Lung microvascular endothelial cell (primary cell): Measurements from ENCODE around the gene KCNQ1. TPM values are rescaled to one million over a fixed set of nuclear protein-coding genes. Genes with fewer than 3 reads are reported as not detected.

Experiments
- DNase-seq, 2 donors: peaks; one replicate each; pipeline versions ENCODE4 v3.0.0 to v3.0.0-alpha.2; 2010; ENCODE audit warnings: low read depth in 2 of 2
- total RNA-seq: library from RNA; depleted of rRNA; stranded (reverse); fragments of >200 nt; gene quantifications from 2 replicates; pipeline ENCODE4 v1.2.1, GENCODE V29; 2014

The KCNQ1 gene
- total RNA-seq, 1 donor from 2014 or later: not detected

DNA sequence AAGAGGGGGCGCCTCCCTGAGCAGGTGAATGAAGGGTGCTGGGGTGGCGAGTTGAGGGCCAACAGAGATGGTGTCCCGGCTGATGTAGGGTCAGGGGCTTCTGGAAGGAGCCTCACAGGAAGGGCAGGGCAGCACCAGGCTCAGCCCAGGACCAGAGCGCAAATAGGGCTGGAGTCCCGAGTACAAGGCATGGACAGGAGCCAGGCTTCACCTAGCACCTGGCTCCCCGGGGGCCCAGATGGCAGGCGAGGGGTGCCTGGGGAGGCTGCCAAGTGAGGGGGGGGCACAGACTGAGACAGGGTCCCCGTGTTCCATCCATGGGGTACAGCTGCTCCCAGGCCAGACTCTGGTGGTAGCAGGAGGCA lies 105.8 kb downstream of the KCNQ1 start:
- DNase-seq: no peak

DNA sequence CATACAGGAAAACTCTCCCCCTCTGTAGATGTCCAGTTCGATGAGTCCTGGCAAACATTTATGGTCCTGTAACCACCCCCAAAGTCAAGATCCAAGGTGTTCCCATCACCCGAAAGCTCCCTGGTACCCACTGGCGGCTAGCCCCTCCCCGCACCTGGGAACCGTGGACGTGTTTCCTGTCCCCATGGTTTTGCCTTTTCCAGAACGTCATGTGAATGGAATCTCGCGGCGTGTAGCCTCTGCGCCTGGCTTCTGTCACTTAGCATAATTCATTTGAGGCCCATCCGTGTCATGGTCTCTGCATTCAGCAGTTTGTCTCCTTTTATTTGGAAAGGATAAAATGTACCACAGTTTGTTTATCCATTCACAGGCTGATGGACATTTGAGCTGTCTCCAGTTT lies 106.3 kb downstream of the KCNQ1 start:
- DNase-seq: no peak

DNA sequence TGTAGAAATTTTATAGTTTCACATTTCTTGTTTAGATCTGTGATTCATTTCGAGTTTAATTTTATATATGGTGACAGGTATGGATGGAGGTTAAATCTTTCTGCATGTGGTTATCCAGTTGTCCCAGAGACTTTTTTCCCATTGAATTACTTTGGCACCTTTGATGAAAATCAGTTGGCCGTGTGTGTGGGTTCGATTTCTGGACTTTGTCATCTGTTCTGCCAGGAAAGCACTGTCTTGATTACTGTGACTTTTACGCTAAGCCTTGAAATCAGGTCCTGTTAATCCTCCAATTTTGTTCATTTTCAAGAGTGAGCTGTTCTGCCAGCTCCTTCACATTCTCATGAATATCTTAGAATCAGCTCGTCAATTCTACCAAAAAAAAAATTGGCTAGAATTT lies 107.4 kb downstream of the KCNQ1 start:
- DNase-seq: no peak

DNA sequence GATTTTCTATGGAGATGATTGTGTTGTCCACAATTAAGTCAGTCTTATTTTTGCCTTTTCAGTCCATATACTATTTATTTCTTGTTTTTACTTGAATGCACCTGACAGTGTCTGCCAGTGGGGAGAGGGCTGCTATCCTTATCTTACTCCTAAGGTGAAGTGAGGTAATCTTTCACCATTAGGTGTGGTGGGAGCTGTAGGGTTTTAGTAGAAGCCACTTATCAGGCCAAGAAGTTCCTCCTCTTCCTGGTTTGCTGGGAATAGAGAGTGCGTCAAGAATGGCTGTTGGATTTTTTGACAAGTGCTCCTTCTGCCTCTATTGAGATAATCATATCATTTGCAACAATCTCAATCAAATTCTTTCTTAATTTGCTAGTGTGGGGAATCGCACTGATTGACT lies 108.4 kb downstream of the KCNQ1 start:
- no peak for DNase-seq

DNA sequence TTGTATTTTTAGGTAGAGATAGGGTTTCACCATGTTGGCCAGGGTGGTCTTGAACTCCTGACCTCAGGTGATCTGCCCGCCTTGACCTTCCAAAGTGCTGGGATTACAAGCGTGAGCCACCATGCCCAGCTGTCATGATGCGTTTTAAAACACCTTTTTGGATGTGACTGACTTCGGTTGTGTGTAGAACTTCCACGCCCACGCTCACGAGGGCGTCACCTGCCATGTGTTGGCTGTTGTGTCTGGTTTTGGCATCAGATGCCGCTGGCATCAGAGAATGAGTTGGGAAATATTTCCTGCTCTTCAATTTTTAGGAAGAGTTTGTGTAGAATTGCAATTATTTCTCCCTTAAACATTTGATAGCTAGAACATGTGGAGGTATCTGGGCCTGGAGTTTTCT lies 109.1 kb downstream of the KCNQ1 start:
- peak in 1 of 2 donors; percentile 35 for DNase-seq

DNA sequence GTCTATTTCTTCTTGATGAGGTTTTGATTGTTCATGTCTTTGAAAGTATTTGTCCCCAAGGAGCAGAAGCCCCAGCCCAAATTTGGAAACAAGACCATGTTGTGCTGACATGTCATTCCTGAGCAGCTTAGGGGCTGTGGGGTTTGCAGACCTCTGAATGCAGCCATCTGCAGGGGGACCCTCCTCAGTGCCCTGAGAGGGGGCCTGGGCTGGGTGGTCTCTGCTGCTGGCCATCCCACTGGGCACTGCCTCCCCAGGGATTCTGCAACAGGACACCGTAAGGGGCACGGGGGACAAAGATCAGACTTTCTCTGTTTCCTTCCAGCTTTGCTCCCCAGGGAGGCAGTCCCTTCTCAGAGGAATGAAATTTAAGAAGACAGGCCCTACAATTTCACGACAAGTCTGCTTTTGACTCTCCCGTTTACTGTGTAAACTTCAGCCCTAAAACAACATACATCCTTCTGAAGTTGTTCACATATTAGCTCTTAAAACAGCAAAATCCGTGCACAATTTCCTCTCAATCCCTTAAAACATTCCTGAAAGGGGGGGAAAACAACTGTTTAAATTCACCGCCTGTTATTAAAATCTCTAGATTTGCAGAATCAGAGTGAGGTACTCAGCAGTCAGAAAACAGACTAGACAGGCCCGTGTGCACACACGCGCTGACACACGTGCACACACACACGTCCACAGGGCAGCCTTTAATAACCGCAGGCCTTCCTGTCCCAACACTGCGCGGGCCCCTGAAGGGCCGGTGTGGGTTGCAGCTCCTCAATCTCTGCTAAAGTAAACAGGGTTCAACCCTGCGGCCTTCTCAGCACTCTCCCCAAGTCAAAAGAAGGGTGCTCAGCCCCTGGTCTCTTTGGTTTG lies 109.8 kb downstream of the KCNQ1 start:
- no peak for DNase-seq

DNA sequence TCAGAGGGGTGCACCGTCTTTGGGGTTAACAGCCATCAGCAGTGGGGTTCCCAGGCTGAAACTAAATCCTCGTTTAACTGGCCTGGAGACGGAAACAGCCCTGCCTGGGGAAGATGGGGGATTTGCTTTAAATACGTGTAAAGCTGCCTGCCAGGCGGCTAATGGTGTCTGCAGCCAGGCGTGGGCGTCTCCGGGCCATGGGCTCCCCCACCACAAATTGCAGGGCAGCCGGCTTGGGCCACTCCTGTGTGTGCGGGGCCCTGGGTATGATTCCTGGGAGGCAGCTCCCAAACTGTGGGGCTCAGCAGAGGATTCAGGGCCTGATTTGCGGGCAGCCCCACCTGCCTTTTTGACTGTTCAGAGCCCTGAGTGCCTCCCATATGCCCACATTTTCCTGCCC lies 110.5 kb downstream of the KCNQ1 start:
- DNase-seq: no peak

DNA sequence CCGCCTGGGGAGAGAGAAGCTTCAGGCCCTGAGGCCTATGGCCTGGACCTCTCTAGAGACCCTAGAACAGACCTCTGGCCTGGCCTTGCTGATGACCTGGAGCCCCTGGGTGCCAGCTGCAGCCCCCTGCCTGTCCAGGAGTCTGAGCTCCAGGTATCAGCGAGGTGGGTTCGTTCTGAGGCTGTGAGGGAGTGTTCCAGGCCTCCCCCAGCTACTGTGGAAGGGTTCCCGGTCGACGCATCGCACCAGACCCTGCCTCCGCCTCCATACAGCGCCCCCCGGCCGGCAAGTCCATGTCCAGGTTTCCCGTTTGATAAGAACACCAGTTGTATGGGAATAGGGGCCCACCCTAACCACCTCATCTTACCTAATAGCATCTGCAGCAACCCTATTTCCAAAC lies 111.1 kb downstream of the KCNQ1 start:
- no peak for DNase-seq

DNA sequence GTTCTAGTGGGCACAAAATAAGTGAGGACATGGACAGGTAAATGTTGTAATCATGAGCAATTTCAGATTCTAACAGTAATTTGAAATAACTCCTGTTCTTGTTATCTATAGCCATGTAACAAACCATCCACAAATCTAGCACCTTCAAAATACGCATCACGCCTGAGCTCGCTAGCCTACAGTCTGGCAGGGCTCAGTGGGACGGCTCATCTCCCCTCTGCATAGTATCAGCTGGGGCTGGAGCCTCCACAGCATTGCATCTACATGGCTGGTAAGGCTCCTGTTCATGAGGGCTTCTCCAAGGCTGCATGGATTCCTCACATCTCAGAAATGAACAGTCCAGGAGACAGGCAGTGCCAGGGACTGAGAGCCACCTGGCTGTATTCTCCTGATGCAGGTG lies 112.6 kb downstream of the KCNQ1 start:
- DNase-seq: no peak

DNA sequence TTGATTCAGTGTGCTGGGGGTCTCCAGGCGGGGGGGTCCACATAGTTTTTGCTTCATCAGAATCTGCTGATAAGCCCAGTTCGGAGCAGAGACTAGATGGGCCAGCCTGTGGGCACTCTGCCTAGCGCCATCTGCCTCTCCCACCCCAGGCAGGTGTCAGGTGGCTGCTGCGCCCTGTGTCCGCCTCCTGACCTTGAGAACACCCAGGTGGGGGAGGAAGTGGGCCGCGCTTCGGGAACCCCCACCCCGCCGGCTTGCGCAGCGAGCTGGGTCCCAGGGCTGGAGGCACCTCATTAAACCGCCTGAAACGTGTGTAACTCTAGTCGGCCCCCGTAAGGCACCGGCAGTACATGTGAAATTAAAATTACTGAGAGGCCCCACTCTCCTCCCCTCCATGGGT lies 113.6 kb downstream of the KCNQ1 start:
- no peak for DNase-seq

DNA sequence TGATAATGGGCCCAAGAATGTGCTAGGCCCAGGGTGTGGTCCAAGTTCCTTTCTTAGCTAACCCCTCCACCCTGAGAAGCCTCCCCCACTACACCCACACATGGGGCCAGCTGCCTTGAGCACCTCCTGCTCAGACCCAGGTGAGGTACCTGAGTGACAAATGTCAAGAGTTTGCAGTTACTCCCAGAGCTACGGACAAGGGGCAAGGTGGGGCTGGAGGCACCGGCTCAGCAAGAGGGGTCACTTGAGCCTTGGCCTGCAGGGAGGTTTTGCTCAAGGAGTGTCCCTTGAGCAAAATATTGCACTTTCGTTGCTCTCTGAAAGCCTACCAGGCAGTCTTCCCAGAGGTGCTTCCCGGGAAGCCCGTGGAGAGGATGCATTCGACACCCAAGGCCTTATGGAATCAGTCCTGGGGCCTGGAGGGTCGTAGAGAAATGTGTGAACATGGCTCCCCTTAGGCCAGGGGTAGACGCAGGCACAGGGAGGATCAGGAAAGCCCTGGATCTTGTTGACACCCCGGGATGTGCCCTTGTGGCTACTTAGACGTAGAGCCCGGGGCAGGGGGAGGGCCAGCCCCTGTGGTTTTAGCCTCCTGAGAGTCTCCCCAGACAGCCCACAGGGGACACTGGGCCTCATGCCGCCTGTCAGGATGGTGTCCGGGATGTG lies 114.2 kb downstream of the KCNQ1 start:
- no peak for DNase-seq

DNA sequence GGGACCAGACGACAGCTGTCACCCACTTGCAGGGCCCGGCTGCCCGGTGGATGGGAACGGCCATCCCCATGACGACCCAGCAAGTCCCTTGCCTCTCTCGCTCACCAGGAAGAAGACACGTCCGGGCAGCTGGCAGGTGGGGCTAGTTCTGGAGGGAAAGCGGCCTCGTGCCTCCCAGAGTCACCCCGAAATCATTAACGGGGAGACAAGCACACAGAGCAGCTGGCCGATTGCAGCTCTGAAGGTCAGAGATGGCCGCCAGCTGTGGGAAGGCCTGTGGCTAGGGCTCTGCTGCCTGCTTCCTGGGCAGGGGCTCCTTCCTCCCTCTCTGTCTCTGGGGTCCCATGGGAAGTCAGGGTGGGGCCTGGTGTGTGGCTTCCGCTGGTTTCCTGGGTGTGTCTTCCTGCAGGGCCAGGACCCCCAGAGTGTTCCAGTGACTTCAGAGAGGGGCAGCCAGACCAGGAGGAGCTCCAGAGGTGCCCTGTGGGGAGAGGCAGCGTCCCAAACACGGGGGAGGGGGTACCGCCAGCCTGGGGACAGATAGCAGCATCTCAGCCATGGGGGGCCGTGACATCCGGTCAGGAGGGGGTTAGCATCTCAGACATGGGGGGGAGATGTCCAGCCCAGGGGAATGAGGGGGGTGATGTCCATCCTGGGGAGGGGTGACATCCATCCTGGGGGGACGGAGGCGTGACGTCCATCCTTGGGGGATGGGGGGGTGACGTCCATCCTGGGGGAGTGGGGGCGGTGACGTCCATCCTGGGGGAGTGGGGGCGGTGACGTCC lies 114.9 kb downstream of the KCNQ1 start:
- DNase-seq: no peak

DNA sequence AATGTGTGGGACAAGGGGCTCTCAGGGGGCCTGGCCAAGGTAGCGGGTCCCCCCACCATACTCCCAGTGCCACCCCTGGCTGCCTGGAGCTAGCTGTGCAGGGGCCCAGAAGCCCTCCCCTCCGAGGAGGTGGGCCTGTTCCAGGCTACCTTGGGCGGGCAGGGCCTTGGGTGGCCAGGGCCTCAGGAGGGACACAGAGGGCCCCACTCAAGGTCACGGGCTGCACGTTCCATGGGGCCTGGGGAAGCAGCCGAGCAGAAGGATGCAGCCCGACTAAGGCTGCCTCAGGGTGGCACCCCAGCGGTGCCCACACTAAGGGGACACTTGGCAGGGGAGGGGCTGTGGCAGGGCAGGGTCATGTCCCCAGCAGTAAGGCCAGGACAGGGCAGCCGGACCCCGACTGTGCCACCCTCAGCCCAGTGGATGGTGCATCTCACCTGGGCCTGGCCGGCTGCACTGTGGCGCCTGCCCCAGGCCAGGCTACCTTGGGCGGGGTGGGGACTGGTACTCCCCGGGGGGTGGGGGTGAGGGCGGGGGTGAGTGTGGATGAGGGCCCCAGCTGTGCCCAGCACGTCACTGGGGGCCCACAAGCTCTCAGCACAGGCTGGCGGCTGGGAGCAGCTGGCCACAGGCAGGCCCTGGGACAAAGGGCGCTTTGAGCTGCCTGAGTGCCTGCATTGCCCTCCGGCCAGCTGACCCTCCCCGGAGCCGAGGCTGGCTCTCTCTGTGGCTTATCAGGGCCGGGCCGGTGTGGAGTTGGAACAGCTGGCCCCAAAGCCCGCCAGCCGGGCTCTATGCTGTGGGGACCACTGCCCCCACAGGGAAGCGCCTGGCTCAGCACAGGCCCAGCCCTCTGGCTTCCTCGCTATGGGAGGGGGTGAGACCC lies 117.1 kb downstream of the KCNQ1 start:
- DNase-seq: no peak

DNA sequence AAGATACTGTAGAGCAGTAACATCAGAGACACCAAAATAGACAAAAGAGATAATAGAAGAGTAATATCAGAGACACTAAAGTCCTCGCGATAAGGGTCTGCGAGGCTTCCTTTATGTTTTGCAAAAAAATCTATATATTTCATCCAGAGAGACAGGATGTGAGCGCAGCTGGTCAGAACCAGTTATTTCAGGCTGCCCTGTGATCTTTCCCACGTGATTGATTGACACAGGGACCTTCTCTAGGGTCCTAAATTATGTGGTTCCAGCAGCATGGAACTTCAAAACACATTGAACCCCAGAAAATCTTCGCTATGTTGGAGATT lies 118.0 kb downstream of the KCNQ1 start:
- DNase-seq: no peak

DNA sequence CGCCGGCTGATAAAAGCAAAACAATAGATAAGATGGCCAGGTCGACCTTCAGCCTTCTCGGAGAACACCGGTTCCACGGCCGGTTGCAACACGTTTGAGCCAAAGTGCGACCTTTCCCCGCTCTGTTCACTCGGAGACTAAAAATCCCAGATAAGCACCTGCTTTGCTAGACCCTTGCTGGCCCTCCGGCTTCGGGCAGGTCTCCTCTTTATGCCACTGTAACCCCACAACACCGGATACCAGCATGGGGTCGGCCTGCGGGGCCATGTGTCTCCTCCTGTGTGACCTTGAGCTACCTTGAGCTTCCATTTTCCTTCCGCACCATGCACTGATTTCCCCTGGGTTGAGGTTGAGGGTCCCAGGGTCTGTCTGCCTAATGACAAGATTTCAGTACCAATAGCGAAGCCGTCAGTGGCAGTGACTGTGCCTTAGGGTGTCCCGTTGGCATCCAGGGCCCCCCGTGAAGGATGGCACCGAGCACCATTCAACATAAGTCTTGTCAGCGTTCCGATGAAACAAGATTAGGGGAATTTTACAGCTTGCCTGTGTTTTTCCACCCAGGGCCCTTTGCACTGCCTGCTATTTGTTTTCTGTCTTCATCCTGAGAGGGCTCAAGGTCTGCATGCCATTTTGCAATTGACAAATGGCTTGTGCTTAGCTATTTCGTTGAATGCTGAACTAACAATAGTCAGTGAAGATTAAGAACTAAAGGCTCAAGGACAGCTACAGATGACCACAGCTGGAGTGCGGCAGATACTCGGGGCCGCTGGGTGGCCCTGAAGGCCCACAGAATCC lies 118.6 kb downstream of the KCNQ1 start:
- no peak for DNase-seq

DNA sequence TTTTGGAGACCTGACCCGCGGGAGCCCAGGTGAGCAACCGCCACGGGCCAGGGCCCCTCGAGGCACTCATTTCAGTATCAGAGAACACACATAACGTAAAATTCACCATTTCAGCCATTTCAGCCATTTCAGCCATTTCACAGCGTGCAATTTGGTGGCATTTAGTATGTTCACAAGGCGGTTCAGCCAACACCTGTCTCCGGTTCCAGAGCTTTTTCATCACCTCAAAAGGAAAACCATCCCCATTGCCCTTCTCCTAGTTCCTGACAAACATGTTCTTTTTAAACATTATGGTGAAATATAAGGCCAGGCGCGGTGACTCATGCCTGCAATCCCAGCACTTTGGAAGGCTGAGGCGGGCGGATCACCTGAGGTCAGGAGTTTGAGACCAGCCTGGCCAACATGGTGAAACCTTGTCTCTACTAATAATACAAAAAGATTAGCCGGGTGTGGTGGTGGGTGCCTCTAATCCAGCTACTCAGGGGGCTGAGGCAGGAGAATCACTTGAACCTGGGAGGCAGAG lies 119.3 kb downstream of the KCNQ1 start:
- DNase-seq: no peak

DNA sequence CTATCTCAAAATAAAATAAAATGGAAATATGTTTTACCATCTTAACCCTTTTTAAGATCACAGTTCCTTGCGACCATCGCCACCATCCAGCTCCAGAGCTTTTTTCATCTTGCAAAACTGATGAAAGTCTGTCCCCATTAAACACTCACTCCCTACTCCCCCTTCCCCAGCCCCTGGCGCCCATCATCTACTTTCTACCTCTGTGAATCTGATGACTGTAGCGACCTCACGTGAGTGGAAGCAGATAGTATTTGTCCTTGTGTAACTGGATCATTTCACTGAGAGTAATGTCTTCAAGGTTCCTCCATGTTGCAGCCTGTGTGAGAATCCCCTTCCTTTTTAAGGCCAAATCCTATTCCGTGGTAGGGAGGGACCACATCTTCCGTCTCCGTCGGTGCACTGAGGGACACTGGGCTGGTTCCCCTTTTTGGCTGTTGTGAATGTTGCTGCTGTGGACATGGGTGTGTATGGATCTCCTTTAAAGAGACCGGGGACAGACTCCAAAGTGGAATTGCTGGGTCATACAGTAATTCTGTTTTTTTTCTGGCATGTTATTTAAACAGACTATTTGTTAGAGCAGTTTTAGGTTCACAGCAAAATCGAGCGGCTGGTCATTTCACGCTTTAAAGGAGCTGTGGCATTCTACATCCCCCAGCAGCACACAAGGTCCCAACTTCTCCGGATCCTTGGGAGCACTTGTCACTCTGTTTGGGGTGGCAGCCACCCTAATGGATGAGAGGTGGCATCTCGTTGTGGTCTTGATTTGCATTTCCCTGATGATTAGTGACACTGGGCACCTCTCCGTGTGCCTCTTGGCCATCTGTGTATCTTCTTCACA lies 120.0 kb downstream of the KCNQ1 start:
- DNase-seq: no peak

DNA sequence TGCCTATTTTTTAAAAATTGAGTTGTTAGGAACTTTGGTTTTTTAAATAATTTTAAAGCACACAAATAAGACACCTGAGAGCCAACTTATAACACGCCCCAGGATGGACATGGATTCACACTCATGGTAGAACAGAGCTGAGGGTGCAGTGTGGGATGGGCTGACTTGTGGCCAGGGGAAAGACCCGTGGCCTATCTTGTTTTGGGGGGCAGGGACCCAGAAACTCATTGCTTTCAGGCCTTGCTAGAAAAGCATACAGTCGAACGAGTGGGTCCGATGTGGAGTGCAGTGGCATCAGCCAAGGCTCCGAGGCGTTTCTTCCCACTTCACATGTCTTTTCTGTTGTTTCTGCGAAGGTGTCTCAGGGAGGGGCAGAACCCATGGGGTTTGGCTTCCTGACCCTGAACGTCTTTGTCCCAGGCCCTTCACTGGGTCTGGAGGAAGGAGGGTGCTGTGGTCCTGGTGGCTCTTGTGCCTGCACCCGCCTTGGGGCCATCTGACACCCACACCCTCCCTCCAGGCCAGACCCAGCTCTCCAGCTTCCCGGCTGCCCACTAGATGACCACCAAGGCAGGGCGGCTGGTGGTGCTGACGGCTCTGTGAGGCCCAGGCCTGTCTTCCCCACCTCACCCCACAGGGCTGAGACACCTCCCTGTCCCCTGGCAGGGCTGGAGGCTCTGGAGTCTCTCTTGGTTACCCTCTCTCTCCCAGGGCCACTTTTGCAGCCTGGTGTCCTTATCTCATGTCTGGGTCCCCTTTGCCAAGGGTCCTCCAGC lies 120.8 kb downstream of the KCNQ1 start:
- DNase-seq: no peak
